Upper lobe of left lung (tissue), 4 donors: ENCODE measurements around the gene CDK6.

Experiments
- POLR2AphosphoS5 ChIP-seq, 2 donors: sonication (generic); formaldehyde crosslinking; IDR thresholded peaks; one replicate each; pipeline ENCODE4 v1.5.1; 2017; ENCODE audit warnings: antibody characterized with exemption in 2 of 2
- TF ChIP-seq, protein P1 (sequence below), 6 experiments: fragments of 450-650 bp in 4 of 6; fragments of 200-600 bp in 2 of 6; sonication (generic) in 2 of 6; IDR thresholded peaks; one replicate each; pipeline ENCODE4 v1.5.1; 2016 to 2019; ENCODE audit warnings: antibody characterized with exemption in 6 of 6

DNA sequence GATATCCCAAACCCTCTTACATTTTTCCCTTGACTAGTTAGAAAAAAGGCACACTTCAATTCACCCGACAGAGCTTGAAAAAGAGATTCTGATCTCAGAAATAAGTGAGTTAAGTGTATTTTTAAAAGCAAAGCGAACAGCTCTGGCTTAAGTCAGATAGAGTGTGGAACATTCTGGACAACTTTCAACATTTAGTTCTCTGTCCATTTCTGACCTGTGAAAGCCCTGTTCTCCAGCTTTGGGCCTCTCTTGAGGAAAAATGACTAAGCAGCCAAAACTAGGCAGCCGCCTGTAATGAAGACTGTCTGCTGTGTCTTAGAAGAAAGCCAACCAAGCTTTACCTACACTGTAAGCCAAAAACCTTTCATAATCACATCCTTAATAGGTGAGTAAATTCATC, 50.5 kb downstream of the CDK6 start:
- TF ChIP-seq, protein P1, sequence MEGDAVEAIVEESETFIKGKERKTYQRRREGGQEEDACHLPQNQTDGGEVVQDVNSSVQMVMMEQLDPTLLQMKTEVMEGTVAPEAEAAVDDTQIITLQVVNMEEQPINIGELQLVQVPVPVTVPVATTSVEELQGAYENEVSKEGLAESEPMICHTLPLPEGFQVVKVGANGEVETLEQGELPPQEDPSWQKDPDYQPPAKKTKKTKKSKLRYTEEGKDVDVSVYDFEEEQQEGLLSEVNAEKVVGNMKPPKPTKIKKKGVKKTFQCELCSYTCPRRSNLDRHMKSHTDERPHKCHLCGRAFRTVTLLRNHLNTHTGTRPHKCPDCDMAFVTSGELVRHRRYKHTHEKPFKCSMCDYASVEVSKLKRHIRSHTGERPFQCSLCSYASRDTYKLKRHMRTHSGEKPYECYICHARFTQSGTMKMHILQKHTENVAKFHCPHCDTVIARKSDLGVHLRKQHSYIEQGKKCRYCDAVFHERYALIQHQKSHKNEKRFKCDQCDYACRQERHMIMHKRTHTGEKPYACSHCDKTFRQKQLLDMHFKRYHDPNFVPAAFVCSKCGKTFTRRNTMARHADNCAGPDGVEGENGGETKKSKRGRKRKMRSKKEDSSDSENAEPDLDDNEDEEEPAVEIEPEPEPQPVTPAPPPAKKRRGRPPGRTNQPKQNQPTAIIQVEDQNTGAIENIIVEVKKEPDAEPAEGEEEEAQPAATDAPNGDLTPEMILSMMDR (IDR thresholded peaks at IDR 0.05): no peak
- TF ChIP-seq POLR2AphosphoS5 (IDR thresholded peaks at IDR 0.05): no peak
